ENCODE results near the gene CSNK1G3. TPM values are rescaled to one million over a fixed set of nuclear protein-coding genes. Genes with fewer than 3 reads are reported as not detected.

Gene CSNK1G3
- total and polyA plus RNA-seq, 9 donors: 16.6 to 46.5 (median 23.0) TPM

GRCh38 chr5:123665822-123666371, 153.9 kb downstream of the CSNK1G3 start:
- Histone ChIP-seq H3K27me3 (ENCODE audit: control insufficient read depth, insufficient read depth, low read length) (no peaks in the 10 kb centered on the region), H3K27ac (ENCODE audit: low read length) (no peak overlapping the region), H3K9me3 (replicated peaks; ENCODE audit: control insufficient read depth, low read depth, low read length) (peaks cover 9% of the 10 kb centered on the region), H3K36me3 (ENCODE audit: control insufficient read depth, insufficient read depth, low read length) (no peaks in the 10 kb centered on the region), H3K4me3 (ENCODE audit: low read length) (no peak overlapping the region), H3K4me1 (ENCODE audit: control insufficient read depth, insufficient read depth, low read length) (no peaks in the 10 kb centered on the region)
- DNase-seq: no peak
- WGBS (ENCODE audit: insufficient coverage): no CpG with 5 or more reads among the region's 2 CpGs

Other genes with a start within 250 kb of the CSNK1G3 start
- gene CEP120, start 88.8 kb upstream of the CSNK1G3 start, total RNA-seq: 14.1 TPM
- 10 to 100 TPM in 6 of 8 donors, 1 to 10 TPM in 2; 7.9 to 14.9 (median 11.4) TPM for gene CEP120, start 88.8 kb upstream of the CSNK1G3 start, polyA plus RNA-seq (ENCODE audit: insufficient read depth in 1 of 8, insufficient read length in 8 of 8, low replicate concordance in 1 of 8)

Measured in muscle of leg (tissue), 11 donors.